Fibroblast of villous mesenchyme (primary cell): ENCODE data around the gene ABCC4. TPM values are rescaled to one million over a fixed set of nuclear protein-coding genes. Genes with fewer than 3 reads are reported as not detected.

Experiments used
- DNase-seq: peaks from one replicate; pipeline ENCODE4 v3.0.0-alpha.2; 2010; ENCODE audit warnings: low read depth
- H3K4me3 ChIP-seq: 2 replicates; pipeline ENCODE4 v1.5.1; 2011; ENCODE audit warnings: low read depth, mild to moderate bottlenecking, low read length
- CTCF ChIP-seq: IDR thresholded peaks from 2 replicates; pipeline ENCODE4 v1.5.1; 2012; ENCODE audit warnings: low read depth, mild to moderate bottlenecking, low read length; ENCODE audit not compliant: insufficient read depth
- total RNA-seq: library from RNA; depleted of rRNA; stranded (reverse); fragments of >200 nt; gene quantifications from 2 replicates; pipeline ENCODE4 v1.2.3, GENCODE V29; 2012

The ABCC4 gene
- total RNA-seq, 1 donor, result 56.6 TPM

- DNase-seq, result peak; percentile 51
- no peak overlapping the region for H3K4me3 ChIP-seq
- no peak for TF ChIP-seq CTCF
Measured at GRCh38 chr13:95083758-95084157, 217.5 kb downstream of the ABCC4 start.

GRCh38 chr13:95083066-95083465 is 218.2 kb downstream of the ABCC4 start:
- no peak overlapping the region for H3K4me3 ChIP-seq
- no peak for TF ChIP-seq CTCF
- no peak for DNase-seq

- no peak for TF ChIP-seq CTCF
- H3K4me3 ChIP-seq, result no peak overlapping the region
- DNase-seq, result no peak
Measured at GRCh38 chr13:95075506-95075905, 225.7 kb downstream of the ABCC4 start.

- DNase-seq, result no peak
- no peak for TF ChIP-seq CTCF
- H3K4me3 ChIP-seq, result no peak overlapping the region
Measured at GRCh38 chr13:95074820-95075219, 226.4 kb downstream of the ABCC4 start.

- H3K4me3 ChIP-seq, result no peak overlapping the region
- peak; percentile 17 for DNase-seq
- no peak for TF ChIP-seq CTCF
Measured at GRCh38 chr13:95073747-95074311, 227.4 kb downstream of the ABCC4 start.

- H3K4me3 ChIP-seq, result no peak overlapping the region
- TF ChIP-seq CTCF, result no peak
- DNase-seq, result no peak
Measured at GRCh38 chr13:95067303-95067702, 233.9 kb downstream of the ABCC4 start.

GRCh38 chr13:95060014-95060519 is 241.2 kb downstream of the ABCC4 start:
- no peak for TF ChIP-seq CTCF
- no peak for DNase-seq

More at GRCh38 chr13:95060014-95060519, 241.2 kb downstream of the ABCC4 start:
- no peak overlapping the region for H3K4me3 ChIP-seq
